HG03457 (cell line): ENCODE results near the gene PPP1R8.

ENCODE experiments used
- ATAC-seq: cut with Tn5 transposase; IDR thresholded peaks from one replicate; pipeline ENCODE4 v1.9.1; 2021; ENCODE audit warnings: moderate number of reproducible peaks; ENCODE audit not compliant: unreplicated experiment

The PPP1R8 gene

GRCh38 chr1:27889506-27889905, 58.9 kb downstream of the PPP1R8 start:
- no peak for ATAC-seq

GRCh38 chr1:27891196-27891889, 60.8 kb downstream of the PPP1R8 start:
- no peak for ATAC-seq

DNA sequence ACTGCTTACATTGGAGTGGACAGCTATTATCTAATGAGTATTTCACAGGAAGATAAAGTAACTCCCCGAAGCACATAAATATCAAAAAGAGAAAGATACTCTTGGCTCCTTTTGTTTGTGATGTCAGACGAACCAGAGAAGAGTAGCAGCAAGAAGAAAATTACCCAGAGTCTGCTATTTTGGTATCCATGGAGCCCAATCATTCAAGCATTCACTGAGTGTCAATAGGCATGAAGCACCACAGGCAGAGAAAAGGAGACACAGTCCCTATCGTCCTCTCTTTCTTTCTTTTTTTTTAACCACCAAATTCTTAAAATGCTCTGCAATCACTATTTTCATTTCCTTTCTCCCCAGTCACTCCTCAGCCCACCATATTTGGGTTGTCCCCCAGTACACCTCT, 63.9 kb downstream of the PPP1R8 start:
- ATAC-seq, result no peak
